Sigmoid colon (tissue), 4 donors: Measurements from ENCODE around the gene RASSF8.

ENCODE experiments used
- CTCF ChIP-seq, 4 experiments: fragments of 450-650 bp in 3 of 4; fragments of 200-600 bp in 1 of 4; IDR thresholded peaks; one replicate each; pipeline ENCODE4 v1.5.1; 2016 to 2019; ENCODE audit warnings: antibody characterized with exemption in 4 of 4, mild to moderate bottlenecking in 3 of 4, moderate library complexity in 2 of 4
- EP300 ChIP-seq, 4 donors: sonication (generic); formaldehyde crosslinking; IDR thresholded peaks; one replicate each; pipeline ENCODE4 v1.6.1; 2017; ENCODE audit warnings: antibody characterized with exemption in 4 of 4
- POLR2A ChIP-seq, 2 donors: fragments of 450-650 bp; IDR thresholded peaks; one replicate each; pipeline ENCODE4 v1.6.1; 2016; ENCODE audit warnings: antibody characterized with exemption in 2 of 2, mild to moderate bottlenecking in 2 of 2, moderate library complexity in 2 of 2
- POLR2AphosphoS5 ChIP-seq, 4 donors: sonication (generic); formaldehyde crosslinking; IDR thresholded peaks; one replicate each; pipeline ENCODE4 v1.6.1; 2017; ENCODE audit warnings: antibody characterized with exemption in 4 of 4

DNA sequence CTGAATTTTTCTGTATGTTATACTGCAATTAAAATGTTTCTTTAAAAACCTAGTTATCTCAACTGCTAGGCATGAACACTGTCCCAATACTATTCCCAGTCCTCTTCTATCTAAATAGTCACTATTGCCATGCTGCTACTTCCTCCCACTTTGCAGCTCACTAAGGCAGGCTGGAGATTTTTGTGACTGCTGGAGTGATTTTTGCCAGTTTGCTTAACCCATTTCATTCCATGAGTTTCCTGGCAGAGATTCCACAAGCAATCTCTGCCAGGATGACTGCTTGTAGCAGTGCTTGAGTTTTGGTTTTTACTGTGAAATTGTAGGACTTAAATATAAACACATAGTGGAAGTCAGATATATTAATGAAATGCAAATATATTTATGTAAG, 85.5 kb downstream of the RASSF8 start:
- TF ChIP-seq CTCF (IDR thresholded peaks at IDR 0.05) (no peak), POLR2AphosphoS5 (IDR thresholded peaks at IDR 0.05) (no peak), POLR2A (IDR thresholded peaks at IDR 0.05) (no peak), EP300 (IDR thresholded peaks at IDR 0.05) (no peak)
